ENCODE results near the gene AOPEP.

- TF ChIP-seq CTCF (IDR thresholded peaks at IDR 0.05) (no peak), EP300 (IDR thresholded peaks at IDR 0.05) (no peak), POLR2AphosphoS5 (IDR thresholded peaks at IDR 0.05) (no peak)
These were observed 107.3 kb downstream of the AOPEP start for GRCh38 chr9:94833802-94834201.

All from esophagus muscularis mucosa (tissue), 4 donors.